RWPE2 (cell line): ENCODE data around the gene ST8SIA1.

ENCODE experiments used
- ATAC-seq: fragments of 200-7000 bp; cut with Tn5 transposase; 3 replicates; pipeline ENCODE4 v1.9.1; 2021; ENCODE audit warnings: low read depth
- DNase-seq: peaks from one replicate; pipeline ENCODE4 v3.0.0-alpha.2; 2020; ENCODE audit warnings: low spot score
- H3K27ac ChIP-seq: fragments of 450-650 bp; 2 replicates; pipeline ENCODE4 v1.5.1; 2017; ENCODE audit warnings: mild to moderate bottlenecking; ENCODE audit not compliant: poor library complexity, severe bottlenecking
- H3K27me3 ChIP-seq: fragments of 250-450 bp; sonication (Bioruptor Pico); 2 replicates; pipeline ENCODE4 v1.5.1; 2021; ENCODE audit warnings: mild to moderate bottlenecking, moderate library complexity; ENCODE audit not compliant: insufficient read depth, poor library complexity, severe bottlenecking
- H3K36me3 ChIP-seq: fragments of 250-450 bp; sonication (Bioruptor Pico); 2 replicates; pipeline ENCODE4 v1.5.1; 2020; ENCODE audit warnings: low read depth, mild to moderate bottlenecking, moderate library complexity
- H3K4me1 ChIP-seq: fragments of 250-450 bp; sonication (Bioruptor Pico); 2 replicates; pipeline ENCODE4 v1.5.1; 2021; ENCODE audit warnings: mild to moderate bottlenecking, moderate library complexity; ENCODE audit not compliant: insufficient read depth, poor library complexity, severe bottlenecking
- H3K4me3 ChIP-seq: fragments of 250-450 bp; sonication (Bioruptor Pico); 2 replicates; pipeline ENCODE4 v1.5.1; 2021; ENCODE audit warnings: mild to moderate bottlenecking, moderate library complexity; ENCODE audit not compliant: severe bottlenecking
- H3K9me3 ChIP-seq: fragments of 250-450 bp; sonication (Bioruptor Pico); 2 replicates; pipeline ENCODE4 v1.5.1; 2021; ENCODE audit warnings: mild to moderate bottlenecking, moderate library complexity; ENCODE audit not compliant: severe bottlenecking
- CTCF ChIP-seq: fragments of 450-650 bp; IDR thresholded peaks from one replicate; pipeline ENCODE4 v1.5.1; 2017; ENCODE audit warnings: mild to moderate bottlenecking, moderate library complexity; ENCODE audit not compliant: poor library complexity, severe bottlenecking

Gene ST8SIA1

GRCh38 chr12:22304341-22304740 lies 30.2 kb downstream of the ST8SIA1 start:
- Histone ChIP-seq H3K4me3 (no peak overlapping the region), H3K9me3 (no peaks in the 10 kb centered on the region), H3K36me3 (no peaks in the 10 kb centered on the region), H3K27ac (no peak overlapping the region), H3K4me1 (no peaks in the 10 kb centered on the region), H3K27me3 (no peaks in the 10 kb centered on the region)
- ATAC-seq (no peak), DNase-seq (no peak)
- no peak for TF ChIP-seq CTCF

GRCh38 chr12:22299294-22299912 lies 35.1 kb downstream of the ST8SIA1 start:
- TF ChIP-seq CTCF = no peak
- no peak overlapping the region for H3K27ac ChIP-seq
- DNase-seq = no peak
- H3K27me3 ChIP-seq = no peaks in the 10 kb centered on the region
- no peaks in the 10 kb centered on the region for H3K4me1 ChIP-seq
- no peak for ATAC-seq
- no peaks in the 10 kb centered on the region for H3K36me3 ChIP-seq
- peaks cover 3% of the 10 kb centered on the region for H3K9me3 ChIP-seq
- H3K4me3 ChIP-seq = no peak overlapping the region

GRCh38 chr12:22289250-22289649 lies 45.3 kb downstream of the ST8SIA1 start:
- Histone ChIP-seq H3K4me1 (no peaks in the 10 kb centered on the region), H3K27me3 (no peaks in the 10 kb centered on the region), H3K9me3 (no peaks in the 10 kb centered on the region), H3K36me3 (no peaks in the 10 kb centered on the region), H3K27ac (no peak overlapping the region), H3K4me3 (no peak overlapping the region)
- DNase-seq = no peak
- no peak for TF ChIP-seq CTCF
- no peak for ATAC-seq

GRCh38 chr12:22287776-22288621 lies 46.5 kb downstream of the ST8SIA1 start:
- no peak for ATAC-seq
- TF ChIP-seq CTCF = no peak
- no peak for DNase-seq
- H3K4me3 ChIP-seq = no peak overlapping the region
- H3K27me3 ChIP-seq = no peaks in the 10 kb centered on the region
- H3K36me3 ChIP-seq = no peaks in the 10 kb centered on the region
- no peak overlapping the region for H3K27ac ChIP-seq
- H3K9me3 ChIP-seq = no peaks in the 10 kb centered on the region
- H3K4me1 ChIP-seq = peaks cover 6% of the 10 kb centered on the region

- Histone ChIP-seq H3K27me3 (no peaks in the 10 kb centered on the region), H3K4me3 (no peak overlapping the region), H3K36me3 (no peaks in the 10 kb centered on the region), H3K9me3 (no peaks in the 10 kb centered on the region), H3K27ac (no peak overlapping the region), H3K4me1 (peaks cover 15% of the 10 kb centered on the region)
- DNase-seq (no peak), ATAC-seq (no peak)
- no peak for TF ChIP-seq CTCF
These were observed 47.4 kb downstream of the ST8SIA1 start for GRCh38 chr12:22287101-22287500.
